ENCODE measurements around the gene HOXD8. TPM values are rescaled to one million over a fixed set of nuclear protein-coding genes. Genes with fewer than 3 reads are reported as not detected.

The HOXD8 gene
- total RNA-seq, 1 donor from 2014 or later: not detected

DNA sequence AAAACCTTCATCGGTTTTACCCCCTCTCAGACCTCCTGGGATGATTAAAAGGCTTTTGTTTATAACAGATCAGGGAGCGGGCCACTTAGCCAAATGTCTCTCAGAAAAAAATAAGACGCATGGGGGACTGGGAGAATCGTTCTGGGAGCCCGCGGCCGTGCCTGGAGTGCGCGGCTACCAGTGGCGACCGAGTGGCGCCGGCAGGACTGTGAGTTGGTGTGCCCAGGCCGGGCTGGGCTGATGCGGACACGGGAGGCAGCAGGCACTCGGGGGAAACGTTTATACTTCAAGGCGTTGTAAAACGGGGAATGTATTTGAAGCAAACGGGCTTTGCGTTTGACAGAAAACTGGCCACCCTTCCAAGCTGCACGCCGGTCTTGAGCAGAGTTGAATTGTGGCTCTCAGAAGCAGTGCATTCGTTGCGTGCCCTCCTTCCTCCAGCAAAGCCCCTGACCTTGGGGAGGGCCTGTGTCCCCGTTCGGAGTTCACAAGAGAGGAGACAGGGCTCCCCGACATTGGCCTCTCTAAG, 17.6 kb upstream of the HOXD8 start:
- H3K36me3 Mint-ChIP-seq (ENCODE audit: unreplicated experiment): no peaks in the 10 kb centered on the region
- H3K27me3 Mint-ChIP-seq (ENCODE audit: unreplicated experiment): peaks cover 86% of the 10 kb centered on the region
- no peak overlapping the region for H3K4me3 Mint-ChIP-seq (ENCODE audit: unreplicated experiment)
- no peak overlapping the region for H3K27ac Mint-ChIP-seq (ENCODE audit: unreplicated experiment)
- TF ChIP-seq, protein P1, sequence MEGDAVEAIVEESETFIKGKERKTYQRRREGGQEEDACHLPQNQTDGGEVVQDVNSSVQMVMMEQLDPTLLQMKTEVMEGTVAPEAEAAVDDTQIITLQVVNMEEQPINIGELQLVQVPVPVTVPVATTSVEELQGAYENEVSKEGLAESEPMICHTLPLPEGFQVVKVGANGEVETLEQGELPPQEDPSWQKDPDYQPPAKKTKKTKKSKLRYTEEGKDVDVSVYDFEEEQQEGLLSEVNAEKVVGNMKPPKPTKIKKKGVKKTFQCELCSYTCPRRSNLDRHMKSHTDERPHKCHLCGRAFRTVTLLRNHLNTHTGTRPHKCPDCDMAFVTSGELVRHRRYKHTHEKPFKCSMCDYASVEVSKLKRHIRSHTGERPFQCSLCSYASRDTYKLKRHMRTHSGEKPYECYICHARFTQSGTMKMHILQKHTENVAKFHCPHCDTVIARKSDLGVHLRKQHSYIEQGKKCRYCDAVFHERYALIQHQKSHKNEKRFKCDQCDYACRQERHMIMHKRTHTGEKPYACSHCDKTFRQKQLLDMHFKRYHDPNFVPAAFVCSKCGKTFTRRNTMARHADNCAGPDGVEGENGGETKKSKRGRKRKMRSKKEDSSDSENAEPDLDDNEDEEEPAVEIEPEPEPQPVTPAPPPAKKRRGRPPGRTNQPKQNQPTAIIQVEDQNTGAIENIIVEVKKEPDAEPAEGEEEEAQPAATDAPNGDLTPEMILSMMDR (IDR thresholded peaks at IDR 0.05): no peak
- no peak for DNase-seq (ENCODE audit: extremely low spot score, unreplicated experiment)
- H3K9me3 Mint-ChIP-seq (ENCODE audit: unreplicated experiment): no peaks in the 10 kb centered on the region
- peaks cover 11% of the 10 kb centered on the region for H3K4me1 Mint-ChIP-seq (ENCODE audit: unreplicated experiment)

DNA sequence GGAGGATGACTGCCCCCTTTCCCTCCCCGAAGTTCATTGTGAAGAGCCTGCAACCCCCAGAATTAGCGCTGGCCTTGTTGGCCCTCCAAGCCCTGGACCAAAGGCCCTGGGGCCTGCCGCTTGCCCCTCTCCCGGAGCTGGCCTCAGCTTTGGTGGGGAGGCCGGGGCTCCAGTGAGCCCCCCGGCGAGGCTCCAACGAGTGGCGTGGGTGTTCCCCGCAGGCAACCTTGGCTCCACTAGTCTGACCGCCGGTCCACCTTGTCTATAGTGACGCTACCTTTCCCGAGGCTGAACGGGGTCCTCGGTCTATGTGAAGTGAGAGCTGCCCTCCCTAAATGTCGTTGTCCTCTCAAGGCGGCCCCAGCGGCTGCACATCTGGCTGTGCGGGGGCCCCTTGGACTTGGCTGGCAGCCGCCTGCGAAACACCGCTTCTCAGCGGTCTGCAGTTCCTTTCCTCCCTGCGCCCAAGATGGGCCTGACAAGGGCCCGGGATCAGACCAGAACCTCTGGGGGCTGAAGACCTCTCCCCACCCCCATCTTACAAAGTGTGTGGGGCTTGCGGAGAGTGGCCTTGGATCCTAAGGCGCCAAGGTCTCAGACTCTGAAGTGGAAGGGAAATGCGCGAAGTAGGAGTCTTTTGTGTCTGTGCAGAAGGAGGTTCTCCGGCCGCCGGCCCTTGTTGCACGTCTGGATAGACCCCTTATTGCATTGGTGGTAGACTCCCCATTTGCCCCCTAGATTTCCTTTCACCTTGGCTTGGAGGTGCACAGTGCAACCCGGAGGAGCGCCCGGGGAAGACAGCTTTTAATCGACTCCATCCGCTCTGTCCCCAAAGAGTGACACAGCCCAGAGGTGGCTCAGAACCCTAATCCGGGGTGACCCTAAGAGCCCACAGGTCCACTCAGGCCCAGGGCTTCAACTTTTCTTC, 16.9 kb upstream of the HOXD8 start:
- Mint-ChIP-seq H3K4me3 (ENCODE audit: unreplicated experiment) (no peak overlapping the region), H3K9me3 (ENCODE audit: unreplicated experiment) (no peaks in the 10 kb centered on the region), H3K4me1 (ENCODE audit: unreplicated experiment) (peaks cover 7% of the 10 kb centered on the region), H3K36me3 (ENCODE audit: unreplicated experiment) (no peaks in the 10 kb centered on the region), H3K27ac (ENCODE audit: unreplicated experiment) (no peak overlapping the region), H3K27me3 (ENCODE audit: unreplicated experiment) (peaks cover 87% of the 10 kb centered on the region)
- no peak for DNase-seq (ENCODE audit: extremely low spot score, unreplicated experiment)
- TF ChIP-seq, protein P1 (IDR thresholded peaks at IDR 0.05): no peak

DNA sequence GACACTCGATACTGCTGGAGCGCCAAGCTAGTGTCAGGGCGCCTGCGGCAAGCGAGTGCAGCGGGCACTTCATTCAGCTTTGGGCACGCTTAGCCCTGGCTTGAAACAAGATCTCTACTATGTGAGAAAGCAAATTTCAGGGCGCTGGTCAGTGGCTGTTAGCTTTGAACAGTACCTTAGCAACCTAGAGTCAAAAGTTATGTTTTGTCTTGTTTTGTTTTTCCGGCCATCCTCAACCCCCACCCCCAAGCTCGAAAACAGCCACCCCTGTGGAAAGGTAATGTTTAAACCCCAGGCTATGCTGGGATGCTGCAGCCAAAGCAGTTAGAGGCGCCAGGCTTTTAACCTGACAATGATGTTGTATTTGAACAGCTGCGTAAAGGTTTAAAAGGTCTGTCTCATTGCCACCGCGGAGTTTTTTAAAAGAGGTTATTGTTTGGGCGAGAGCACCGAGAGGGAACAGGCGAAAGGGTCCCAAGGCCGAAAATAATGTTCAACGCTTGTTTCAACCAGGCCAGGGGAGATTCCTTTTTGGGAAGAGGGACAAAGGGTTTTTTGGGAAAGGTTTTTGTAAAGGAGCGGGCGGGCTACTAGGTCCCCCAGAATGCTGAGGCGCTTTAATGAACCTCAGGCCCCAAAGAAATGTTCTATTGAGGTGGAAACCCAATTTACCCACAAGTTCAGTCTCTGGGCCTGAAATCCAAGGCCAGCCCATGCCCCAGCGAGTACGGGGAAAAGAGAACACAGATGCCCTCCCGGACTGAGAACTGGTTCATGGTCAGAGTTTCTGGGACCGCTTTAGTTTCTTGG, 15.2 kb upstream of the HOXD8 start:
- Mint-ChIP-seq H3K27ac (ENCODE audit: unreplicated experiment) (no peak overlapping the region), H3K9me3 (ENCODE audit: unreplicated experiment) (peaks cover 3% of the 10 kb centered on the region), H3K4me3 (ENCODE audit: unreplicated experiment) (no peak overlapping the region), H3K4me1 (ENCODE audit: unreplicated experiment) (peaks cover 5% of the 10 kb centered on the region), H3K36me3 (ENCODE audit: unreplicated experiment) (no peaks in the 10 kb centered on the region), H3K27me3 (ENCODE audit: unreplicated experiment) (peaks cover 97% of the 10 kb centered on the region)
- TF ChIP-seq, protein P1 (IDR thresholded peaks at IDR 0.05): no peak
- no peak for DNase-seq (ENCODE audit: extremely low spot score, unreplicated experiment)

DNA sequence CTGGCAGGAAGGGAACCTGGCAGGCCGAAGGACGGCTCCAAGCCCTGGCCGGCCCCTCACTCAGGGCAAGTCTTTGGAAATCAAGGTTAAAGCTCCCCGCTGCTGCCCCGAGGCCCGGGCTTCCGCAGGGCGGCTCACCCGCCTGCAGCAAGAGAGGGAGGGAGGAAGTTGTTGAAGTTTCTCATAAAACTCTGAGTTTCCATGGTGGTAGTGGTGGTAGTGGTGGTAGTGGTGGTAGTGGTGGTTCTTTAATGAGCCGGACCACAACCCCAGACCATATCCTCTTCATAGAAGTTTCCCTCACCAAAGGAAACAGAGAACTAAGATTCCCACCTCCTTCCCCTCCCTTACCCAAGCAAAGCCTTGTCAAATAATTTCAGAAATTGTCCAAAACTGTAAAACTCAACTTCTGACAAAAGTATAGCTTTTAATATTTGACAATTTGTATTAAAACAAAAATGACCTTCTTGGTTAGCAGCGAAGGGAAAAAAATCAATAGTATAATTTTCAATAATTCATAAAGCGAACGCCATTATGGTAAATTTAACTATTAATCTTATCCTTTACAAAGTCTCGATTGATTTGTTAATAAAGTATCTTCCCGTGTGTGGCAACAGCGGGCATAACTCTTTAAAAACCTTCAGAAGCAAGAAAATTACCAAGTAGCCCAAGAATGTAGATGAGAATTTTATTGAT, 14.4 kb upstream of the HOXD8 start:
- no peak for DNase-seq (ENCODE audit: extremely low spot score, unreplicated experiment)
- TF ChIP-seq, protein P1 (IDR thresholded peaks at IDR 0.05): no peak
- H3K27me3 Mint-ChIP-seq (ENCODE audit: unreplicated experiment): peaks cover 97% of the 10 kb centered on the region

More for the DNA sequence above, 14.4 kb upstream of the HOXD8 start:
- no peak overlapping the region for H3K4me3 Mint-ChIP-seq (ENCODE audit: unreplicated experiment)
- no peak overlapping the region for H3K27ac Mint-ChIP-seq (ENCODE audit: unreplicated experiment)
- no peaks in the 10 kb centered on the region for H3K36me3 Mint-ChIP-seq (ENCODE audit: unreplicated experiment)
- peaks cover 3% of the 10 kb centered on the region for H3K9me3 Mint-ChIP-seq (ENCODE audit: unreplicated experiment)
- peaks cover 3% of the 10 kb centered on the region for H3K4me1 Mint-ChIP-seq (ENCODE audit: unreplicated experiment)

All from osteocyte (in vitro differentiated cells).